CD4-positive, CD25-positive, alpha-beta regulatory T cell (primary cell): ENCODE results near the gene BUD31. TPM values are rescaled to one million over a fixed set of nuclear protein-coding genes. Genes with fewer than 3 reads are reported as not detected.
"Not testable (repeated sequence)": the region's sequence is repeated elsewhere in the genome, so short reads cannot be mapped to it uniquely, and the experiment has no call there.

Experiments used
- ATAC-seq, 2 donors: fragments of 150-1000 bp; cut with Tn5 transposase; one replicate each; pipeline ENCODE4 v1.10.0; 2021; ENCODE audit warnings: low read depth in 2 of 2, moderate number of reproducible peaks in 2 of 2, moderate library complexity in 1 of 2
- DNase-seq, 3 donors: peaks; one replicate each; pipeline versions ENCODE4 v3.0.0 to v3.0.0-alpha.2; 2012 to 2022; ENCODE audit warnings: mixed read lengths in 1 of 3
- H3K27ac ChIP-seq: one replicate; pipeline ENCODE4 v1.7.0; 2013; ENCODE audit warnings: mild to moderate bottlenecking, low read length; ENCODE audit not compliant: insufficient read depth, poor library complexity, severe bottlenecking
- H3K27me3 ChIP-seq: one replicate; pipeline ENCODE4 v1.7.0; 2013; ENCODE audit warnings: low read length; ENCODE audit not compliant: control insufficient read depth, insufficient read depth
- H3K36me3 ChIP-seq: one replicate; pipeline ENCODE4 v1.7.0; 2013; ENCODE audit warnings: mild to moderate bottlenecking, low read length, moderate library complexity; ENCODE audit not compliant: control insufficient read depth, insufficient read depth
- H3K4me1 ChIP-seq: 2 replicates; pipeline ENCODE4 v1.7.0; 2013; ENCODE audit warnings: mild to moderate bottlenecking, low read length; ENCODE audit not compliant: insufficient read depth, control insufficient read depth, poor library complexity, severe bottlenecking
- H3K4me3 ChIP-seq: one replicate; pipeline ENCODE4 v1.7.0; 2013; ENCODE audit warnings: low read depth, mild to moderate bottlenecking, low read length, moderate library complexity
- H3K9me3 ChIP-seq, 2 experiments: 1 replicate in 1 of 2; 2 replicates in 1 of 2; pipeline ENCODE4 v1.7.0; 2013; ENCODE audit warnings: low read length in 2 of 2, mild to moderate bottlenecking in 1 of 2, moderate library complexity in 1 of 2; ENCODE audit not compliant: control insufficient read depth in 2 of 2
- H3K27ac Mint-ChIP-seq, 3 donors: one replicate each; pipeline ENCODE4 v1.8.0; 2020 to 2022; ENCODE audit warnings: mild to moderate bottlenecking in 3 of 3, mixed read lengths in 3 of 3, moderate library complexity in 2 of 3
- H3K27me3 Mint-ChIP-seq: one replicate; pipeline ENCODE4 v1.8.0; 2022; ENCODE audit warnings: mild to moderate bottlenecking, mixed read lengths
- H3K36me3 Mint-ChIP-seq: one replicate; pipeline ENCODE4 v1.8.0; 2020; ENCODE audit warnings: mixed read lengths
- H3K4me1 Mint-ChIP-seq, 4 donors: one replicate each; pipeline ENCODE4 v1.8.0; 2020 to 2022; ENCODE audit warnings: mixed read lengths in 4 of 4, mild to moderate bottlenecking in 1 of 4
- H3K4me3 Mint-ChIP-seq, 4 donors: one replicate each; pipeline ENCODE4 v1.8.0; 2020 to 2022; ENCODE audit warnings: mild to moderate bottlenecking in 4 of 4, mixed read lengths in 4 of 4, moderate library complexity in 3 of 4
- H3K9me3 Mint-ChIP-seq, 7 donors: one replicate each; pipeline ENCODE4 v1.8.0; 2020 to 2022; ENCODE audit warnings: mixed read lengths in 7 of 7, mild to moderate bottlenecking in 3 of 7, moderate library complexity in 2 of 7
- polyA plus RNA-seq, 4 donors: library from polyadenylated mRNA; unstranded; fragments of 300-500 nt; fragmentation: Illumina TruSeq; gene quantifications; one replicate each; pipeline ENCODE4 v1.2.3, GENCODE V29; 2021
- total RNA-seq: library from RNA; stranded (reverse); gene quantifications from one replicate; pipeline ENCODE4 v1.2.3, GENCODE V29; 2022

BUD31 gene
- total and polyA plus RNA-seq, 5 donors from 2014 or later, result 130 to 251 (median 199) TPM

- Mint-ChIP-seq H3K27me3 (no peaks in the 10 kb centered on the region), H3K9me3 (no peaks in the 10 kb centered on the region), H3K36me3 (peaks cover 6% of the 10 kb centered on the region), H3K27ac (no peak overlapping the region), H3K4me3 (no peak overlapping the region), H3K4me1 (peaks cover 0 to 6% (median 0%) of the 10 kb centered on the region in 4 donors)
- no peak for DNase-seq
- no peak overlapping the region for H3K27ac ChIP-seq
- H3K36me3 ChIP-seq, result peaks cover 19% of the 10 kb centered on the region
- H3K4me1 ChIP-seq, result no peaks in the 10 kb centered on the region
- no peaks in the 10 kb centered on the region for H3K9me3 ChIP-seq
- no peak for ATAC-seq
- no peaks in the 10 kb centered on the region for H3K27me3 ChIP-seq
- H3K4me3 ChIP-seq, result no peak overlapping the region
These were observed 21.0 kb downstream of the BUD31 start for GRCh38 chr7:99429756-99430155.

GRCh38 chr7:99431756-99432540, 23.2 kb downstream of the BUD31 start:
- not testable (repeated sequence) for H3K4me3 Mint-ChIP-seq, H3K36me3 Mint-ChIP-seq, ATAC-seq, H3K9me3 ChIP-seq, H3K27me3 ChIP-seq, H3K4me3 ChIP-seq, H3K27ac ChIP-seq, H3K27me3 Mint-ChIP-seq, H3K4me1 ChIP-seq, DNase-seq, H3K9me3 Mint-ChIP-seq
- peak overlapping the region in 2 of 3 donors; percentile 20 to 38 for H3K27ac Mint-ChIP-seq
- H3K36me3 ChIP-seq, result peaks cover 13% of the 10 kb centered on the region
- H3K4me1 Mint-ChIP-seq, result peaks cover 0 to 10% (median 0%) of the 10 kb centered on the region in 4 donors

- ATAC-seq, result no peak
- Mint-ChIP-seq H3K4me1 (peaks cover 0 to 19% (median 0%) of the 10 kb centered on the region in 4 donors), H3K27me3 (no peaks in the 10 kb centered on the region), H3K4me3 (no peak overlapping the region), H3K36me3 (peaks cover 9% of the 10 kb centered on the region), H3K9me3 (no peaks in the 10 kb centered on the region), H3K27ac (no peak overlapping the region)
- Histone ChIP-seq H3K9me3 (no peaks in the 10 kb centered on the region), H3K4me1 (peaks cover 5% of the 10 kb centered on the region), H3K4me3 (no peak overlapping the region), H3K27me3 (no peaks in the 10 kb centered on the region), H3K27ac (no peak overlapping the region), H3K36me3 (peaks cover 13% of the 10 kb centered on the region)
- no peak for DNase-seq
These were observed 24.4 kb downstream of the BUD31 start for GRCh38 chr7:99433158-99433557.

GRCh38 chr7:99437946-99438572, 29.3 kb downstream of the BUD31 start:
- Histone ChIP-seq H3K36me3 (peaks cover 10% of the 10 kb centered on the region), H3K4me1 (peaks cover 20% of the 10 kb centered on the region), H3K27me3 (no peaks in the 10 kb centered on the region), H3K4me3 (peak overlapping the region; percentile 37), H3K9me3 (no peaks in the 10 kb centered on the region), H3K27ac (peak overlapping the region; percentile 75)
- Mint-ChIP-seq H3K4me3 (peak overlapping the region; percentile 93 to 99 (median 96)), H3K27ac (peak overlapping the region; percentile 76 to 92 (median 87)), H3K4me1 (peaks cover 4 to 43% (median 20%) of the 10 kb centered on the region in 4 donors), H3K27me3 (no peaks in the 10 kb centered on the region), H3K36me3 (peaks cover 8% of the 10 kb centered on the region), H3K9me3 (no peaks in the 10 kb centered on the region)
- ATAC-seq (no peak), DNase-seq (peak in 1 of 3 donors; percentile 14)

- H3K36me3 Mint-ChIP-seq, result peaks cover 11% of the 10 kb centered on the region
- peaks cover 4 to 45% (median 22%) of the 10 kb centered on the region in 4 donors for H3K4me1 Mint-ChIP-seq
- H3K27ac Mint-ChIP-seq, result peak within 1 kb of the TSS; percentile 79 to 98 (median 95)
- H3K27ac ChIP-seq, result peak within 1 kb of the TSS; percentile 75
- peaks cover 20% of the 10 kb centered on the region for H3K4me1 ChIP-seq
- no peaks in the 10 kb centered on the region for H3K27me3 Mint-ChIP-seq
- ATAC-seq (peak; percentile 90), DNase-seq (peak; percentile 79 to 91 (median 84))
- H3K9me3 Mint-ChIP-seq, result no peaks in the 10 kb centered on the region
- no peaks in the 10 kb centered on the region for H3K9me3 ChIP-seq
- no peaks in the 10 kb centered on the region for H3K27me3 ChIP-seq
- H3K36me3 ChIP-seq, result peaks cover 10% of the 10 kb centered on the region
- peak within 1 kb of the TSS; percentile 83 for H3K4me3 ChIP-seq
- H3K4me3 Mint-ChIP-seq, result peak within 1 kb of the TSS; percentile 93 to 99 (median 96)
These were observed 30.1 kb downstream of the BUD31 start, which contains the start of the genes CPSF4 and PTCD1 for GRCh38 chr7:99438573-99439480. TSS of gene CPSF4 (plus strand) at chr7:99438943. CDS start at chr7:99439083, 140 bp downstream. TSS of gene PTCD1 (minus strand) at chr7:99438798. CDS start at chr7:99435242, 3,556 bp downstream.

- ATAC-seq, result no peak
These were observed 31.4 kb downstream of the BUD31 start for GRCh38 chr7:99440195-99440594.

GRCh38 chr7:99446096-99446495, 37.3 kb downstream of the BUD31 start:
- DNase-seq (no peak), ATAC-seq (no peak)
- Mint-ChIP-seq H3K36me3 (peaks cover 41% of the 10 kb centered on the region), H3K4me1 (peaks cover 0 to 13% (median 12%) of the 10 kb centered on the region in 4 donors), H3K27ac (no peak overlapping the region), H3K27me3 (no peaks in the 10 kb centered on the region), H3K9me3 (no peaks in the 10 kb centered on the region), H3K4me3 (no peak overlapping the region)
- no peaks in the 10 kb centered on the region for H3K27me3 ChIP-seq
- no peaks in the 10 kb centered on the region for H3K4me1 ChIP-seq
- no peaks in the 10 kb centered on the region for H3K9me3 ChIP-seq
- H3K27ac ChIP-seq, result no peak overlapping the region
- H3K4me3 ChIP-seq, result no peak overlapping the region
- H3K36me3 ChIP-seq, result peaks cover 51% of the 10 kb centered on the region

More at GRCh38 chr7:99440195-99440594, 31.4 kb downstream of the BUD31 start:
- Mint-ChIP-seq H3K36me3 (peaks cover 14% of the 10 kb centered on the region), H3K4me3 (peak overlapping the region; percentile 93 to 99 (median 96)), H3K27ac (peak overlapping the region; percentile 60 to 98 (median 71)), H3K27me3 (no peaks in the 10 kb centered on the region), H3K4me1 (peaks cover 4 to 47% (median 25%) of the 10 kb centered on the region in 4 donors), H3K9me3 (no peaks in the 10 kb centered on the region)
- H3K9me3 ChIP-seq, result no peaks in the 10 kb centered on the region
- no peak overlapping the region for H3K27ac ChIP-seq
- H3K27me3 ChIP-seq, result no peaks in the 10 kb centered on the region
- no peak for DNase-seq
- peaks cover 20% of the 10 kb centered on the region for H3K4me1 ChIP-seq
- no peak overlapping the region for H3K4me3 ChIP-seq
- H3K36me3 ChIP-seq, result peaks cover 11% of the 10 kb centered on the region
